Breast epithelium (tissue), 4 donors: ENCODE data around the gene RTRAF. TPM values are rescaled to one million over a fixed set of nuclear protein-coding genes. Genes with fewer than 3 reads are reported as not detected.

Experiments
- DNase-seq, 2 donors: peaks; one replicate each; pipeline ENCODE4 v3.0.0-alpha.2; 2019; ENCODE audit warnings: low spot score in 2 of 2
- H3K27ac ChIP-seq, 2 donors: fragments of 200-600 bp; sonication (generic) in 1 of 2; one replicate each; pipeline ENCODE4 v1.5.1; 2016 to 2019; ENCODE audit warnings: mild to moderate bottlenecking in 1 of 2
- H3K27me3 ChIP-seq, 2 donors: fragments of 200-600 bp; sonication (generic) in 1 of 2; one replicate each; pipeline versions ENCODE4 v1.5.1 to v1.6.0; 2017 to 2019; ENCODE audit warnings: control low read depth in 1 of 2, mild to moderate bottlenecking in 1 of 2
- H3K36me3 ChIP-seq: fragments of 200-600 bp; one replicate; pipeline ENCODE4 v1.5.1; 2019
- H3K4me1 ChIP-seq, 2 donors: fragments of 200-600 bp; sonication (generic); one replicate each; pipeline ENCODE4 v1.5.1; 2016 to 2019; ENCODE audit warnings: control low read depth in 1 of 2
- H3K4me3 ChIP-seq, 3 donors: fragments of 200-600 bp; sonication (generic); 1 replicate in 2 of 3; 2 replicates in 1 of 3; pipeline ENCODE4 v1.5.1; 2016 to 2019; ENCODE audit warnings: mild to moderate bottlenecking in 3 of 3, moderate library complexity in 2 of 3
- H3K9me3 ChIP-seq, 2 donors: fragments of 200-600 bp; sonication (generic) in 1 of 2; one replicate each; pipeline ENCODE4 v1.5.1; 2016 to 2019; ENCODE audit warnings: control low read depth in 1 of 2
- POLR2A ChIP-seq: fragments of 450-650 bp; IDR thresholded peaks from one replicate; pipeline ENCODE4 v1.6.1; 2016; ENCODE audit warnings: antibody characterized with exemption, mild to moderate bottlenecking, moderate library complexity
- POLR2AphosphoS5 ChIP-seq, 3 donors: sonication (generic); formaldehyde crosslinking; IDR thresholded peaks; one replicate each; pipeline ENCODE4 v1.6.1; 2017; ENCODE audit warnings: antibody characterized with exemption in 3 of 3
- intact Hi-C: fragments of 100-400 bp; cut with DNase I; formaldehyde crosslinking; loops from one replicate; pipeline ENCODE4 v1.15.1; 2023; ENCODE audit warnings: low total_unique reads
- total RNA-seq, 3 donors: library from RNA; depleted of rRNA; stranded (reverse); fragments of >200 nt; gene quantifications; one replicate each; pipeline ENCODE4 v1.1.0, GENCODE V29; 2016
- TF ChIP-seq, protein P1 (sequence below), 3 donors: fragments of 450-650 bp; IDR thresholded peaks; one replicate each; pipeline ENCODE4 v1.5.1; 2016 to 2017; ENCODE audit warnings: antibody characterized with exemption in 3 of 3, mild to moderate bottlenecking in 3 of 3, moderate library complexity in 3 of 3

RTRAF gene
- total RNA-seq, 3 donors from 2014 or later = 48.7 to 93.0 (median 61.3) TPM

DNA sequence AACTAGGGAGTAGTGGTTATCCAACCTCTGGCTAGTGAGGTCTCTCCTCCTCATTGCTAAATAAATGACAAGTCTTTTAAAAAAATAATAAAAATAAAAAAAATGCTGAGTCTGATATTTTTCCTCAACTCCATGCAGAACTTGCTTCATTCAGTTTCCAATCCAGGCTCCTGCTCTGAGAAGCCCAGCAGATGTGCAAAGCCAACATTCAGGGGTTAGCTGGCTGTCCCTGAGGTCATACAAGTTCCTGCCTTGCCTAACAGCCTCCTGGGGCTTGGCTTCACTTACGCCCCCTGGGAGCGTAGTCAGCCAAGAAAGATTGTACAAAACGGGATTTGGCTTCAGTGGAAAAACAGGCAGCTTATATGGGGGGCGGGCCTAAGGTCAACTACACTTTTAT, 23.3 kb downstream of the RTRAF start:
- TF ChIP-seq POLR2AphosphoS5 (IDR thresholded peaks at IDR 0.05) = peak; percentile 25 to 83 (median 62)
- TF ChIP-seq POLR2A = no peak
- TF ChIP-seq, protein P1, sequence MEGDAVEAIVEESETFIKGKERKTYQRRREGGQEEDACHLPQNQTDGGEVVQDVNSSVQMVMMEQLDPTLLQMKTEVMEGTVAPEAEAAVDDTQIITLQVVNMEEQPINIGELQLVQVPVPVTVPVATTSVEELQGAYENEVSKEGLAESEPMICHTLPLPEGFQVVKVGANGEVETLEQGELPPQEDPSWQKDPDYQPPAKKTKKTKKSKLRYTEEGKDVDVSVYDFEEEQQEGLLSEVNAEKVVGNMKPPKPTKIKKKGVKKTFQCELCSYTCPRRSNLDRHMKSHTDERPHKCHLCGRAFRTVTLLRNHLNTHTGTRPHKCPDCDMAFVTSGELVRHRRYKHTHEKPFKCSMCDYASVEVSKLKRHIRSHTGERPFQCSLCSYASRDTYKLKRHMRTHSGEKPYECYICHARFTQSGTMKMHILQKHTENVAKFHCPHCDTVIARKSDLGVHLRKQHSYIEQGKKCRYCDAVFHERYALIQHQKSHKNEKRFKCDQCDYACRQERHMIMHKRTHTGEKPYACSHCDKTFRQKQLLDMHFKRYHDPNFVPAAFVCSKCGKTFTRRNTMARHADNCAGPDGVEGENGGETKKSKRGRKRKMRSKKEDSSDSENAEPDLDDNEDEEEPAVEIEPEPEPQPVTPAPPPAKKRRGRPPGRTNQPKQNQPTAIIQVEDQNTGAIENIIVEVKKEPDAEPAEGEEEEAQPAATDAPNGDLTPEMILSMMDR (IDR thresholded peaks at IDR 0.05) = no peak
- Histone ChIP-seq H3K4me3 (no peak overlapping the region), H3K27me3 (no peaks in the 10 kb centered on the region), H3K36me3 (no peaks in the 10 kb centered on the region), H3K27ac (peak overlapping the region in 1 of 2 donors; percentile 46), H3K9me3 (no peaks in the 10 kb centered on the region), H3K4me1 (no peaks in the 10 kb centered on the region)
- DNase-seq = no peak
- intact Hi-C loops = no loop called here

DNA sequence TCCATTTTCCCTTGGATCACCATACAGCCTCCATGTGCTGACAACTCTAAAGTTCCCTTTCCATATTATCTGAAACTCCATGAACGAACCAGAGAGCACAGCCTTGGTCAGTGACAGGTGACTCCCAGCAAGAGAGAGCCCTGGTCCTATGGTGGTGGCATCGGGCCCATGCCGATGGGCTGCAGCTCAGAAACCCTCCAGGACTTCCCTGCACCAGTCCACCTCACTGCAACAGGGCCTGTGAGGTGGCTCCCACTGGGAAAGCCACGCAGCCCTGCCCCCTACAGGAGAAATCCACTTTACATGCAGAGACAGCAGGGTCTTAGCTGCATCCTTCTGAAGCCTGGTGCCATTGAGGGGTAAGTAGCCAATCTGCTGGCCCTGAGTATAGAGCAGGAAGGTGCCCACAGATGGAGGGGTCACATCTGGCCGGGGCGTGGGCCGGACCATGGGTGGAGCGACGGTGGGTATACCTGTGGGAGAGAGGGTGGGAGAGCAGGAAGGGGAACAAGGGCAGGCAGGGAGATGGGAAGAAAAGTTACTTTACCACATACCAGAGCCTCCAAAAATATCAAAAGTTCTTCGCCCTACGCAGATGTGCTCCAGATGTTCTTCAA, 24.7 kb downstream of the RTRAF start:
- intact Hi-C loops = no loop called here
- H3K27ac ChIP-seq = peak overlapping the region in 1 of 2 donors; percentile 46
- TF ChIP-seq, protein P1 (IDR thresholded peaks at IDR 0.05) = no peak
- TF ChIP-seq POLR2AphosphoS5 (IDR thresholded peaks at IDR 0.05) = no peak
- no peak for TF ChIP-seq POLR2A

DNA sequence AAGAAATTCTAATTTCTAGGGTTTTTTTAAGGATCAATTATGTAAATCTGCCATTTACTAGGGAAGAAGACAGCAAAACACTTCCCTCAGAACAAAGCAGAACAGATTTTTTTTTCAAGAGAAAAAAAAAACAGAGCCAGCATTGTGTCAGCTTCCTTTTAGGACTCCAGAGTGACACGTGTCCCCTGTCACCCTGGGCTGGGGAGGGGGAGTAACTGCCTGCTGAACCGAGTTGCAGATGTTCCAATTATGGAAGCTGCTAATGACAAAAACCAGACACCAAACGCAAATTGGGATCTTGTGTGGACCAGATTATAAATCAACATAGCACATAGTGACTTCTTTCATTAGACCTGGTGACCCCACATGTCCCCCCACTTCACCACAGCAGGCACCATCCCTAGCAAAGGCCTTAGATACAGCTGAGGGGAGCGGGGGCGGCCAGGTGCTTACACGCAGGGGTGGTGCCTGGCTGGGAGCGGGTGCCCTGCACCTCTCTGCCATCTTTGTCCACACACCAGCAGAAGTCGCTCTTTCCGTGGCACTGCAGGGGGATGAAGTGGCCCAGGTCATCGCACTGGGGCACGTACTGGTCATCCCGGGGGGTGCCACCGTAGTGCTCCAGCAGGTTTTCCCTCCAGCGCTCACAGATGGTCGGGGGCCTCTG, 25.4 kb downstream of the RTRAF start:
- Histone ChIP-seq H3K36me3 (no peaks in the 10 kb centered on the region), H3K27me3 (no peaks in the 10 kb centered on the region), H3K27ac (peak overlapping the region in 1 of 2 donors; percentile 46), H3K4me3 (no peak overlapping the region), H3K4me1 (no peaks in the 10 kb centered on the region), H3K9me3 (no peaks in the 10 kb centered on the region)
- TF ChIP-seq POLR2AphosphoS5 (IDR thresholded peaks at IDR 0.05) (no peak), POLR2A (no peak)
- TF ChIP-seq, protein P1 (IDR thresholded peaks at IDR 0.05) = no peak
- no peak for DNase-seq
- intact Hi-C loops = no loop called here

More for the DNA sequence above, 24.7 kb downstream of the RTRAF start:
- H3K4me3 ChIP-seq = no peak overlapping the region
- DNase-seq = no peak
- H3K9me3 ChIP-seq = no peaks in the 10 kb centered on the region
- no peaks in the 10 kb centered on the region for H3K36me3 ChIP-seq
- no peaks in the 10 kb centered on the region for H3K27me3 ChIP-seq
- no peaks in the 10 kb centered on the region for H3K4me1 ChIP-seq

DNA sequence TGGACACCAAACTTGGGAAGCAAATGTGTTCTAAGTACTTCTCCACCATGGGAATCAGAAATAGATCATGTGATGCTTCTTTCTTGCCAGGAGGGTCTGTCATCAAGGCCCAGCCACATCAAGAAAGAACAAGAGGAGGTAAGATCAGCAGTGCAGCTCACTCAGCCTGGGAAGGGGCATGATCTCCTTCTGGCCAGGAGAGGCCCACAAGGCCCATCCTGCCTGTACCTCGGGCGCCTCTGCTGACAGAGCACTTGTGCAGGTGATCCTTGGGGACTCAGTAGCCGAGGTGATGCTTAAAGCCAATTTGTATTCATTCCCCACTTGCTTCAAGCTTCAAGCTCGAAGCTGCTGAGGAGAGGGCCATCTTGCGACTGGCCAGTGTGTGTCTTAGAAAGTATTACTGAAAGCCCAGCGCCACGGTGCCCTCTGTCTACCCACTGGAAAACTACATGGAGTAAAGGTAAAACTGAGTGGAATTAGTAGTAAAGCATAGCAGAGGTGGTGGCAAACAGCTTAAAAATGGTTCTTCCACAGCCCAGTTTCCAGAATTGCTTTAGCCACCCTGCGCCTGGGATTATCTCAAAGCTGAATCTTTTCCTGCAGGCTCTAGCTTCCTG, 26.2 kb downstream of the RTRAF start:
- H3K9me3 ChIP-seq = no peaks in the 10 kb centered on the region
- H3K27me3 ChIP-seq = no peaks in the 10 kb centered on the region
- TF ChIP-seq POLR2AphosphoS5 (IDR thresholded peaks at IDR 0.05) = no peak
- TF ChIP-seq, protein P1 (IDR thresholded peaks at IDR 0.05) = peak in 1 of 3 donors; percentile 32
- DNase-seq = no peak
- no peak overlapping the region for H3K4me3 ChIP-seq
- no peaks in the 10 kb centered on the region for H3K4me1 ChIP-seq
- intact Hi-C loops = no loop called here
- H3K36me3 ChIP-seq = no peaks in the 10 kb centered on the region
- H3K27ac ChIP-seq = no peak overlapping the region

DNA sequence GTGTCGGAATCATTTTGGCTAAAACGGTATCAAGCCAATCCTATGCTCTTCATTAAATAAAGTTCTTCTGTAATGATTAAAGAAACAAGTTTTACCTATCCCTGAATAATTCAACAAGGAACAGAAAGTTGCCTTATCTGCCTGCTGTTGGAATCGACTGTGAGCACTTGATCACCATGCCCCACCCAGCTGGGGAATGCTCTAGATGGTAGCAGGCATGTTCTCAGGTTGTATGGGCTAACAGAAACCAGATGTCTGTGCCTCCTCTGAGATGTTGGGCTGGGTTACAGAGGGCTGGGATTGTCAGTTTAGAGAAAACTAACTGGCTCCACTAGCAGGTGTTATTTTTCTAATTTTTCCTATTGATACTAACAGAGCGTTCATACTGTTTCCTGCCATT, 28.9 kb downstream of the RTRAF start:
- intact Hi-C loops = no loop called here
- H3K27ac ChIP-seq = no peak overlapping the region
- H3K36me3 ChIP-seq = no peaks in the 10 kb centered on the region

More for the DNA sequence above, 28.9 kb downstream of the RTRAF start:
- Histone ChIP-seq H3K9me3 (no peaks in the 10 kb centered on the region), H3K4me1 (no peaks in the 10 kb centered on the region), H3K4me3 (no peak overlapping the region), H3K27me3 (no peaks in the 10 kb centered on the region)
- TF ChIP-seq, protein P1 (IDR thresholded peaks at IDR 0.05) = no peak
- no peak for TF ChIP-seq POLR2AphosphoS5 (IDR thresholded peaks at IDR 0.05)
- no peak for TF ChIP-seq POLR2A
- no peak for DNase-seq
